Measurements from ENCODE around the gene ARGLU1. TPM values are rescaled to one million over a fixed set of nuclear protein-coding genes. Genes with fewer than 3 reads are reported as not detected.

Gene ARGLU1
- total RNA-seq, 4 donors from 2014 or later = 10.0 to 41.1 (median 12.9) TPM

GRCh38 chr13:106558527-106558926, 9.4 kb downstream of the ARGLU1 start:
- DNase-seq (no peak), ATAC-seq (peak in 1 of 2 donors; percentile 59)
- H3K4me3 ChIP-seq = no peak overlapping the region
- peak overlapping the region; percentile 39 to 66 (median 61) for H3K27ac ChIP-seq
- no peaks in the 10 kb centered on the region for H3K27me3 ChIP-seq
- H3K36me3 ChIP-seq = peaks cover 0 to 38% of the 10 kb centered on the region in 2 donors
- in situ Hi-C loops (cut with MboI; ENCODE audit: low sequenced_read_pairs in 4 of 4) = loop anchor here in 1 of 4 donors (25.0 kb wide), 1 partner anchor 1654 kb away; the partner anchor contains the start of genes ABHD13 and LIG4
- intact Hi-C loops (cut with DNase I; ENCODE audit: low total_unique reads) = no loop called here
- no peak for TF ChIP-seq POLR2A (IDR thresholded peaks at IDR 0.05)
- TF ChIP-seq CTCF (IDR thresholded peaks at IDR 0.05 in 4 of 5, conservative IDR thresholded peaks at IDR 0.05 in 1 of 5) = no peak
- peaks cover 37 to 54% of the 10 kb centered on the region in 2 donors for H3K4me1 ChIP-seq
- no peaks in the 10 kb centered on the region for H3K9me3 ChIP-seq

- no peaks in the 10 kb centered on the region for H3K9me3 ChIP-seq
- H3K4me1 ChIP-seq = peaks cover 23 to 27% of the 10 kb centered on the region in 2 donors
- peaks cover 0 to 38% of the 10 kb centered on the region in 2 donors for H3K36me3 ChIP-seq
- no peak for ATAC-seq
- TF ChIP-seq POLR2A (IDR thresholded peaks at IDR 0.05) (no peak), CTCF (IDR thresholded peaks at IDR 0.05 in 4 of 5, conservative IDR thresholded peaks at IDR 0.05 in 1 of 5) (no peak)
- peak overlapping the region in 1 of 4 donors; percentile 3 for H3K27ac ChIP-seq
- H3K4me3 ChIP-seq = no peak overlapping the region
- no peaks in the 10 kb centered on the region for H3K27me3 ChIP-seq
- no peak for DNase-seq
- in situ Hi-C loops (cut with MboI; ENCODE audit: low sequenced_read_pairs in 4 of 4) = loop anchor here in 1 of 4 donors (25.0 kb wide), 1 partner anchor 1657 kb away; the partner anchor contains the start of genes ABHD13 and LIG4
- intact Hi-C loops (cut with DNase I; ENCODE audit: low total_unique reads) = no loop called here
Measured at GRCh38 chr13:106555631-106556328, 12.2 kb downstream of the ARGLU1 start.

GRCh38 chr13:106551751-106552150, 16.2 kb downstream of the ARGLU1 start:
- no peak for ATAC-seq
- Histone ChIP-seq H3K4me3 (no peak overlapping the region), H3K4me1 (peaks cover 7 to 14% of the 10 kb centered on the region in 2 donors), H3K27ac (no peak overlapping the region), H3K9me3 (no peaks in the 10 kb centered on the region), H3K27me3 (no peaks in the 10 kb centered on the region), H3K36me3 (peaks cover 2 to 15% of the 10 kb centered on the region in 2 donors)
- DNase-seq = no peak
- in situ Hi-C loops (cut with MboI; ENCODE audit: low sequenced_read_pairs in 4 of 4) = loop anchor here in 1 of 4 donors (25.0 kb wide), 1 partner anchor 1661 kb away; the partner anchor contains the start of genes ABHD13 and LIG4
- TF ChIP-seq POLR2A (IDR thresholded peaks at IDR 0.05) = no peak
- TF ChIP-seq CTCF (IDR thresholded peaks at IDR 0.05 in 4 of 5, conservative IDR thresholded peaks at IDR 0.05 in 1 of 5) = no peak
- intact Hi-C loops (cut with DNase I; ENCODE audit: low total_unique reads) = no loop called here

- H3K36me3 ChIP-seq = peaks cover 2 to 11% of the 10 kb centered on the region in 2 donors
- no peaks in the 10 kb centered on the region for H3K27me3 ChIP-seq
- peak overlapping the region in 2 of 4 donors; percentile 28 to 40 for H3K27ac ChIP-seq
- no peak overlapping the region for H3K4me3 ChIP-seq
- intact Hi-C loops (cut with DNase I; ENCODE audit: low total_unique reads) (no loop called here), in situ Hi-C loops (cut with MboI; ENCODE audit: low sequenced_read_pairs in 4 of 4) (loop anchor here in 1 of 4 donors (25.0 kb wide), 1 partner anchor 1661 kb away; the partner anchor contains the start of genes ABHD13 and LIG4)
- DNase-seq = no peak
- H3K9me3 ChIP-seq = no peaks in the 10 kb centered on the region
- ATAC-seq = no peak
- H3K4me1 ChIP-seq = peaks cover 7 to 14% of the 10 kb centered on the region in 2 donors
- no peak for TF ChIP-seq POLR2A (IDR thresholded peaks at IDR 0.05)
- no peak for TF ChIP-seq CTCF (IDR thresholded peaks at IDR 0.05 in 4 of 5, conservative IDR thresholded peaks at IDR 0.05 in 1 of 5)
Measured at GRCh38 chr13:106551350-106551749, 16.6 kb downstream of the ARGLU1 start.

All from gastrocnemius medialis (tissue), 4 donors.